GM23338 (cell line): ENCODE data around the gene TRIM44.

Source experiments
- CREB1 ChIP-seq: fragments of 250-450 bp; sonication (Bioruptor Pico); IDR thresholded peaks from 2 replicates; pipeline ENCODE4 v1.5.0; 2020; ENCODE audit warnings: low read depth, mild to moderate bottlenecking, moderate library complexity
- EZH2 ChIP-seq: fragments of 200-600 bp; sonication (generic); IDR thresholded peaks from one replicate; pipeline ENCODE4 v1.8.0; 2017; ENCODE audit warnings: antibody characterized with exemption, mild to moderate bottlenecking, low read depth; ENCODE audit not compliant: unreplicated experiment
- EZH2phosphoT487 ChIP-seq: fragments of 200-600 bp; sonication (generic); IDR thresholded peaks from one replicate; pipeline ENCODE4 v1.8.1; 2018; ENCODE audit warnings: antibody characterized with exemption; ENCODE audit not compliant: unreplicated experiment
- JUNB ChIP-seq: IDR thresholded peaks from one replicate; pipeline ENCODE4 v1.6.1; 2016; ENCODE audit warnings: antibody characterized with exemption; ENCODE audit not compliant: unreplicated experiment
- POLR2AphosphoS5 ChIP-seq: IDR thresholded peaks from 2 replicates; pipeline ENCODE4 v1.6.1; 2016; ENCODE audit warnings: antibody characterized with exemption, low read depth
- TF ChIP-seq, protein P1 (sequence below), 2 experiments: fragments of 200-600 bp in 1 of 2; sonication (generic) in 1 of 2; conservative IDR thresholded peaks; 2 replicates each; pipeline versions ENCODE4 v1.5.1 to v1.6.1; 2016 to 2017; ENCODE audit warnings: antibody characterized with exemption in 2 of 2, low read depth in 2 of 2, mild to moderate bottlenecking in 2 of 2, moderate library complexity in 1 of 2
- TF ChIP-seq, protein P2 (sequence below): IDR thresholded peaks from one replicate; pipeline ENCODE4 v1.6.1; 2018; ENCODE audit warnings: antibody characterized with exemption; ENCODE audit not compliant: unreplicated experiment

DNA sequence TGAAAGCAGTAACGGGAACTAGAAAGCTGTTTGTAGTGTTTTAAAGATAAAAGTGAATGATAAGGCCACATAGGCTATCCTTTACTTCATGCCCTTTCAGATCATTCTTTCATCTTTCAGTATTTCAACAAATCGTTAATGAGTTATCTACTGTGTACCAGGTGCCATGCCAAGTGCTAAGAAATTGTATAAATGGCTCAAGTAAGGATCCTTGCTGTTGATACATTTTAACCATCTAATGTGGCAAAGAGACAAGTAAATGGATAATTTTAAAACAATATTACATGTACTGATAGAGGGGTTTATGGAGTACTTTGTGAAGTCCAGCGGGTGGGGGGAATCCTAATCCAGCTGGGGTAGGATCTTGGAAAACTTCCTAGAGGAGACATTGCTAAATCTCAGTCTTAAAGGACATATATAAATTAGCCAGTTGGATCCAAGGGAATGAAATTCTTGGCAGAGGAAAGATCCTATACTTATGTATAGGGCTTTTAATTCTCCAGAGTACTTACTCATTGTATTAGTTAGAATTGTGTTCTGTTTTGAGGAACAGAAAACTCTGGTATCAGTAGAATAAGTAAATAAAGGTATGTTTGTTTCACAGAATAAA is 119.4 kb downstream of the TRIM44 start:
- TF ChIP-seq EZH2 = no peak
- TF ChIP-seq, protein P1, sequence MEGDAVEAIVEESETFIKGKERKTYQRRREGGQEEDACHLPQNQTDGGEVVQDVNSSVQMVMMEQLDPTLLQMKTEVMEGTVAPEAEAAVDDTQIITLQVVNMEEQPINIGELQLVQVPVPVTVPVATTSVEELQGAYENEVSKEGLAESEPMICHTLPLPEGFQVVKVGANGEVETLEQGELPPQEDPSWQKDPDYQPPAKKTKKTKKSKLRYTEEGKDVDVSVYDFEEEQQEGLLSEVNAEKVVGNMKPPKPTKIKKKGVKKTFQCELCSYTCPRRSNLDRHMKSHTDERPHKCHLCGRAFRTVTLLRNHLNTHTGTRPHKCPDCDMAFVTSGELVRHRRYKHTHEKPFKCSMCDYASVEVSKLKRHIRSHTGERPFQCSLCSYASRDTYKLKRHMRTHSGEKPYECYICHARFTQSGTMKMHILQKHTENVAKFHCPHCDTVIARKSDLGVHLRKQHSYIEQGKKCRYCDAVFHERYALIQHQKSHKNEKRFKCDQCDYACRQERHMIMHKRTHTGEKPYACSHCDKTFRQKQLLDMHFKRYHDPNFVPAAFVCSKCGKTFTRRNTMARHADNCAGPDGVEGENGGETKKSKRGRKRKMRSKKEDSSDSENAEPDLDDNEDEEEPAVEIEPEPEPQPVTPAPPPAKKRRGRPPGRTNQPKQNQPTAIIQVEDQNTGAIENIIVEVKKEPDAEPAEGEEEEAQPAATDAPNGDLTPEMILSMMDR (conservative IDR thresholded peaks at IDR 0.05; ENCODE audit: low read depth in 2 of 2) = no peak
- TF ChIP-seq POLR2AphosphoS5 = no peak
- TF ChIP-seq, protein P2, sequence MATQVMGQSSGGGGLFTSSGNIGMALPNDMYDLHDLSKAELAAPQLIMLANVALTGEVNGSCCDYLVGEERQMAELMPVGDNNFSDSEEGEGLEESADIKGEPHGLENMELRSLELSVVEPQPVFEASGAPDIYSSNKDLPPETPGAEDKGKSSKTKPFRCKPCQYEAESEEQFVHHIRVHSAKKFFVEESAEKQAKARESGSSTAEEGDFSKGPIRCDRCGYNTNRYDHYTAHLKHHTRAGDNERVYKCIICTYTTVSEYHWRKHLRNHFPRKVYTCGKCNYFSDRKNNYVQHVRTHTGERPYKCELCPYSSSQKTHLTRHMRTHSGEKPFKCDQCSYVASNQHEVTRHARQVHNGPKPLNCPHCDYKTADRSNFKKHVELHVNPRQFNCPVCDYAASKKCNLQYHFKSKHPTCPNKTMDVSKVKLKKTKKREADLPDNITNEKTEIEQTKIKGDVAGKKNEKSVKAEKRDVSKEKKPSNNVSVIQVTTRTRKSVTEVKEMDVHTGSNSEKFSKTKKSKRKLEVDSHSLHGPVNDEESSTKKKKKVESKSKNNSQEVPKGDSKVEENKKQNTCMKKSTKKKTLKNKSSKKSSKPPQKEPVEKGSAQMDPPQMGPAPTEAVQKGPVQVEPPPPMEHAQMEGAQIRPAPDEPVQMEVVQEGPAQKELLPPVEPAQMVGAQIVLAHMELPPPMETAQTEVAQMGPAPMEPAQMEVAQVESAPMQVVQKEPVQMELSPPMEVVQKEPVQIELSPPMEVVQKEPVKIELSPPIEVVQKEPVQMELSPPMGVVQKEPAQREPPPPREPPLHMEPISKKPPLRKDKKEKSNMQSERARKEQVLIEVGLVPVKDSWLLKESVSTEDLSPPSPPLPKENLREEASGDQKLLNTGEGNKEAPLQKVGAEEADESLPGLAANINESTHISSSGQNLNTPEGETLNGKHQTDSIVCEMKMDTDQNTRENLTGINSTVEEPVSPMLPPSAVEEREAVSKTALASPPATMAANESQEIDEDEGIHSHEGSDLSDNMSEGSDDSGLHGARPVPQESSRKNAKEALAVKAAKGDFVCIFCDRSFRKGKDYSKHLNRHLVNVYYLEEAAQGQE = no peak
- TF ChIP-seq CREB1 (CRISPR knock-in tag) = no peak
- TF ChIP-seq EZH2phosphoT487 = no peak
- no peak for TF ChIP-seq JUNB
